GM18502 (cell line): ENCODE results near the gene SLC25A30.
"Not testable (repeated sequence)": the region's sequence is repeated elsewhere in the genome, so short reads cannot be mapped to it uniquely, and the experiment has no call there.

Source experiments
- ATAC-seq: cut with Tn5 transposase; IDR thresholded peaks from one replicate; pipeline ENCODE4 v1.9.1; 2021; ENCODE audit warnings: mild to moderate bottlenecking; ENCODE audit not compliant: unreplicated experiment, poor library complexity

Gene SLC25A30

DNA sequence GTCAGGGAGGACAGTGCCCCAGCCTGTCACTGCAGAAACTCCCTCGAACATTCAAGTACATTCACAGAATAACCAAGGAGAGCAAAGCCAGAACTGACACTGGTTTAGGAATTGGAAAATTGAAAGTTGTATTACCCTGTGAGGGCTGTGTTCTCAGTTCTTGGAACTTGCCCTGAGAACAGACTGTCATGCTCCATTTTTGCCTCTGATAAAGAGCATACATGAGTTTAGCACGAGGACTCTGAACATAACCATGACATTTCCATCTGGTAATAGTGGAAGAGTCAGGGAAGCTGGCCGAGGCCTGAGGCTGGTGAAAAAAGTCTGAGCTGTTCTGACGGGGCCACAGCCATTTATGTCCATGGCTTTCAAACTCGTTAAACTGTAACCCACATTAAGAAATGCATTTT is 15.2 kb upstream of the SLC25A30 start:
- ATAC-seq = no peak

DNA sequence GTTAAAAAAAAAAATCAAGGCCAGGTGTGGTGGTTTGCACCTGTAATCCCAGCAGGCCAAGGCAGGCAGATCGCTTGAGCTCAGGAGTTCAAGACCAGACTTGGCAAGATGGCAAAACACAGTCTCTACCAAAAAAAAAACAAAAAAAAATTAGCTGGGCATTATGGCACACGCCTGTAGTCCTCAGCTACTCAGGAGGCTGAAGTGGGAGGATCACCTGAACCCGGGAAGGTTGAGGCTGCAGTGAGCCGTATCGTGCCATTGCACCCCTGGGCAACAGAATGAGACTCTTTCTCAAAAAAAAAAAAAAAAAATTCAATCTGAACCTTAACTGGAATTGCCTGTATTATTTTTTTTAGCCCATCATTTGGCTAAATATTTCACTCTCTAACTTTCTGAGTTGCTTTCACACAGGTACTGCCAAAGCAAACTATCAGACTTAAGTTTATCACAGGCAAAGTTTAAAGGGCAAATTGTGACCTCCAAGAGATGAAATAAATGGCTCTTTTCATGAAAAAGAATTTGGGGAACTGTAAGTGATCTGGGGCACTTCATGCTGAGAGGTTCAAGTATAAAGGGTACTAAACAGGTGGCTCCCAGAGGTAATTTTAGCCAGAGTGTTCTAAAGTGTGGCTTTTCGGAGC is 14.7 kb upstream of the SLC25A30 start:
- no peak for ATAC-seq

DNA sequence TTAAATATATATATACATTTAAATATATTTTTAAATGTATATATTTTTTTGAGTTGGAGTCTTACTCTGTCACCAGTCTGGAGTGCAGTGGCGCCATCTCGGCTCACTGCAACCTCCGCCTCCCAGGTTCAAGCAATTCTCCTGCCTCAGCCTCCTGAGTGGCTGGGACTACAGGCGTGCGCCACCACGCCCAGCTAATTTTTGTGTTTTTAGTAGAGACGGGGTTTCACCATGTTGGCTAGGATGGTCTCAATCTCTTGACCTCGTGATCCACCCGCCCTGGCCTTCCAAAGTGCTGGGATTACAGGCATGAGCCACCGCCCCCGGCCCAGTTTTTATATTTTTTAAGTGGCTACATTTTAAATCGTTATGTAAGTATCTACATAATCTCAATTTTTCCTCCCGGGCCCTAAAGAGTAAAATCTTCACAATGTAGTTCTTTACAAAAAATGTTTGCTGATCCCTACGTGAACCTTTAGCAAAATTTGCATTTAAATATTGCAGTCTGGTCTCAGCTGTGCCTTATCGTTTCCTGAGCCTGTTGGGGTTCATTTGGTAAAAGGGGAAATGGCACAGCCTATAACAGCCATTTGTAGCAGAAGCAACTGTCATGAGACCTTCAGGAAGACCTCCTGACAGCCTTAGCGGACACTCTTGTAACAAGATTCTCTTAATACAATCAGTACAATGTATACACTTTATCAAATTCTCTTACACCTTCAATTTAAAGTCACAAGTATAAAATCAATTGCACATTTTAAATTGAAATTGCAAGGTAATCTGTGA is 8.1 kb upstream of the SLC25A30 start:
- ATAC-seq = not testable (repeated sequence)

DNA sequence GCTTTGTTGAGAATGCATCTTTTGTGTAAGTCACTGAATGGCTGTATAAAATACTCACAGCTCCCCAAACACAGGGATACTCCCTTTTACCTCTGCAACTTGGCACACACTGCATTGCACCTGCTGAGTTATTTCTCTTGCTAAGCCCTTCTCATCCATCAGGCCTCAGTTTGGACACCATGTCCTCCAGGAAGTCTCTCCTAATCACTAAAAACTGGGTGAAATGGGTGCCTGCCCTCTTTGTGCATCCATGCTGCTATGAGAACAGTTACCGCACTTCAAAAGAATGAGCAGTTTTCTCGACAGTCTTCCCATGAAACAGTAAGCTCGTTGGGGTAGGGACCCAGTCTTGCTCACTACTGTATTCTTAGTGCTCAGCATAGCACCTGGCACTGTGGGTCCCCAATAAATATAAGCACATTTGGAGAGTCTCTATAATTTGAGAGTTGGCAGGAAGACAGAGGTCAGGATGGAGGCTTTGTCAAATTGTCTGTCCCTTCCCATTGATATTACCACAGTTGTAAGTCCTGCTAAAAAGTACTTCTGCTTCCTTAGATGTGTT is 4.6 kb upstream of the SLC25A30 start:
- no peak for ATAC-seq

DNA sequence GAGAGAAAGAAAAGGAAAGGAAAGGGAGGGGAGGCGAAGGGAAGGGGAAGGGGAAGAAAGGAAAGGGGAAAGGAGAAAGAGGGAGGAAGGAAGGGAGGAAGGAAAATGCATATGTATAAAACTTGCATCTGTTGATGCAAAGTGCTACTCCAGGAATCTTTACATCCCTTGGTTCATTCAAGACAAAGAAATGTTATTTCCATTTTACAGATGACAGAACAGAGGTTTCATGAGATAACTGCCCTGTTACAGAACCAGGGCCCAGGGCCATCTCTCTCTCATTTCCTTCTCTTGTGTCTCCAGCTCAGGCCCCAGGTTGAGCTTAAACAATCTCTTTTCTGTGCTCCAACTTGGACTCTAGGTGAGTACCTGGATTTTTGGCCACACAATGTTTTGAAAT is 1.8 kb upstream of the SLC25A30 start:
- no peak for ATAC-seq

DNA sequence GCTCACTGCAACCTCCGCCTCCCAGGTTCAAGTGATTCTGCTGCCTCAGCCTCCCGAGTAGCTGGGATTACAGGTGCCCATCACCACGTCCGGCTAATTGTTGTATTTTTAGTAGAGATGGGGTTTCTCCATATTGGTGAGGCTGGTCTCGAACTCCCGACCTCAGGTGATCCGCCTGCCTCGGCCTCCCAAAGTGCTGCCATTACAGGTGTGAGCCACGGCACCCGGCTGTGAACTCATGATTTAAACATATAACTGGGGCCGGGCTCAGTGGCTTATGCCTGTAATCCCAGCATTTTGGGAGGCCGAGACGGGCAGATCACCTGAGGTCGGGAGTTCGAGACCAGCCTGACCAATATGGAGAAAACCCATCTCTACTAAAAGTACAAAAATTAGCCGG is 1.2 kb upstream of the SLC25A30 start:
- not testable (repeated sequence) for ATAC-seq

DNA sequence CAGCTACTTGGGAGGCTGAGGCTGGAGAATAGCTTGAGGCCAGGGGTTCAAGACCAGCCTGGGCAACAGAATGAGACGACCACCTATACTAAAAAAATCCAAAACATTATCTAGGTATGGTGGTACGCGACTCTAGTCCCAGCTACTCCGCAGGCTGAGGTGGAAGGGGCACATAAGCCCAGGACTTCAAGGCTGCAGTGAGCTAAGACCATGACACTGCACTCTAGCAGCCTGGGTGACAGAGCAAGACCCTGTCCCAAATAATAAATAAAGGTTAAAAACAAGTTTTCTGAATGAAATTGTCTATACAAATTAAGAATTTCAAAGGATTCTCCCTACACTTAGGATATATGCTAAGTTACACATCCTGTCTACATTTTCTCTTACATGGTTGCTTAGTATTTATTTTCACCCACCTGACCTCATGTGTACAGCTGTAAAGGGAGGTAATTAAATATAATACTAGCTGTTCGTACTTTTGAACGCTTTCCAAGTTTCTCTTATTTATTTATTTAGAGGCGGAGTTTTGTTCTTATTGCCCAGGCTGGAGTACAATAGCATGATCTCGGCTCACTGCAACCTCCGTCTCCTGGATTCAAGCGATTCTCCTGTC is 1.6 kb downstream of the SLC25A30 start:
- no peak for ATAC-seq

DNA sequence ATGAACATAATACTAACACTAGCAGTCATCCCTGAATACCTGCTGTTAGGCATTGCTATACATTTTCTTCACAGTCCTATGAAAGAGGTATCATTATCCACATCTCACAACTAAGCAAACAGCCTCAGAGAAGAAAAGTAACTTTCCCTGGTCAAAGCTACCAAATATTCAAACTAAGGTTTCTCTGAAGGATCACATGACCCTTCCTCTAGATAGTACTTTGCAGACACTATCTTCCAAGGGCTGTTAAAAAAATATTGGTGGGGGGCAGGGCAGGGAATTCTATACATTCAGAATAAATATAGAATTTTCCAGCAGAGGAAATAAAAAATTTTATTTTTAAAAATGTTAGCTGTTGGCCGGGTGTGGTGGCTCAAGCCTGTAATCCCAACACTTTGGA is 3.1 kb downstream of the SLC25A30 start:
- ATAC-seq = no peak

DNA sequence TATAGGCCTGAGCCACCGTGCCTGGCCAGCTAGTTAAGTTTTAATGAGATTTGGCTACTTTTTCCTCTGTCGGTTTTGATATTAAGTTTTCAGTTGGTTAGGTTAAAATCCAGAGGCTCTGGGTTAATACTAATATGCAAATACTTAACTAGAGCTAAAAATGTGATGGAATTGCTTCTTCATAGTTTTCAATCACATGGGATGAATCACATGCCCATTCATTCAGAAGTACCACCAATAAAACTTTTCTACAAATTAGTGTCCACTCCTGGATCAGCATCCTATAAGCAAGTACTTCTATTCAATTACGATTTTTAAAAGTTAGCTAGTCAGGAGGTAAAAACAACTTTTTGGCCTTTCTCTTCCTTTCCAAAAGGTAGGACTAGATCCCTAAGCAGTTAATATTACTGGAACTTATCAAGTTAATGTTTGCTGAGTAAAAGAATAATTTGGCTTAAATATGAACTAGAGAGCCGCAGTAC is 4.3 kb downstream of the SLC25A30 start:
- no peak for ATAC-seq

DNA sequence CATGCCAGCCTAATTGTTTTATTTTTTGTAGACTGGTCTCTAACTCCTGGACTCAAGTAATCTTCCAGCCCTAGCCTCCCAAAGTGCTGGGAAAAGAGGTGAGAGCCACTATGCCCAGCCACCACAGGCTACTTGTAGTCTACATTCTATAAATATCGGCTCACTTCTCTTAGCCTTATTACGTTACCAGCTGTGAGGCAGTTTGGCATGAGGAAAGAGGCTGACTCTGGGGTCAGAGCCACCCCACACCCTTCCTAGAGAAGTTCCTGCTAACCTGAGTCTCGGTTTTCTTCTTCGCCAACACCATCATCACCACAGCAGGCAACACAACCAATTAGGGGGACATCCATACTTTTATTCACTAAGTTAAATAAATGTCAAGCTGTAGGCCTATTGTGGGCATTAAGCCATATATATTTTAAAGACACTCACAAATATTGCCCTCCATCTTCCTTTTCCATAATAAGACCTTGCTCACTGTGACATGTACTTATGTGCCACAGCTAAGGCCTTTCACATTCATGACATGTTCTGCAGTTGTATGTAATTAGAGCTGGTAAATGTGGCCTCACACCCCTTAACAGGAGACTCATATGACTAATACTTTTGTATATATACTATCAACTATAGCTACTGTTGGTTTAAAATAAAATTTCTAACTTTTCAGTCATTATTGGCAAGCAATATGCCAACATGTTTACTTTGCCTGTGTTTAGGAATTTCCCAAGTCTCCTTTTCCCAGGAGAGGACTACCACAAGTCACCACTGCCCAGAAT is 5.7 kb downstream of the SLC25A30 start:
- no peak for ATAC-seq

DNA sequence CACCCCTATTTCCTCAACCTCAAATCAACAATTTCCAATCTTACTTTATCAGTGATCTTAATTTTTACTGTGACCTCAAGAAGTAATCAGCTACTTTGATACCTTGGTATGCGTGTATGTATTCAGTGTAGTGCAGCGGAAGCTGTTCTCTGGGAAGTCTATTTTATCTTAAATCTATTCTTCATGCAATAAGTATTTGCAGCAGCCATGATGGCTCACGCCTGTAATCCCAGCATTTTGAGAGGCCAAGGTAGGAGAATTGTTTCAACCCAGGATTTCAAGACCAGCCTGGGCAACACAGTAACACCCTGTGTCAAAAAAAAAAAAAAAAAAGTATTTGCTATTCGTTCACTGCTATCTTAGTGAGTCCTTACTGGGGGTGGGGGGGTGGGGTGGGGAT is 6.5 kb downstream of the SLC25A30 start:
- ATAC-seq = no peak

DNA sequence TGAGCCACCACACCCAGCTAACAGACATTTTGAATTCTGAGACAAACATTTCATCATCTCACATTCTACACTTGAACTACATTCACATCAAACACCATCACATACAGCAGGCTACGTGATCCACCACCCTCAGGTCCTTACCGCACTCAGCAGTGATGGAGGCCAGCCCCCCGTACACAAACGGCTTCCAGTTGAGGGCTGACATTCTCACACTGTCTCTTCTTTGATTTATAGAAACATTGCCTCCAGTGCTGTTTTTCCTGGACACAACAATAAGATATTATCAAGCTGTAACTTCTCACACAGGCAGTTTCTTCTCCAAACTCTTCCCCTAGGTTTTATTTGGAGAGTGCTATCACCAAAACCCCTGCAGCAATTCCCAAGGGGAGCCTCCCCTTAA is 7.0 kb downstream of the SLC25A30 start:
- ATAC-seq = no peak

DNA sequence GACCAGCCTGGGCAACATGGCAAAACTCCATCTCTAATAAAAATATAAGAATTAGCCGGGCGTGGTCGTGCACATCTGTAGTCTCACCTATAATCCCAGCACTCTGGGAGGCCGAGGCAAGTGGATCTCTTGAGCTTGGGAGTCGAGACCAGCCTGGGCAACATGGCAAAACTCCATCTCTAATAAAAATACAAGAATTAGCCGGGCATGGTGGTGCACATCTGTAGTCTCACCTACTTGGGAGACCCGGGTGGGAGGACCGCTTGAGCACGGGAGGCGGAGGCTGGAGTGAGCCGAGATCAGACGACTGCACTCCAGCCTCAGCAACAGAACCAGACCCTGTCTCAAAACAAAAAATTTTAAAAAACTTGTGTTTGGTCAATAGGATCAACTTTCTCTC is 7.7 kb downstream of the SLC25A30 start:
- no peak for ATAC-seq

DNA sequence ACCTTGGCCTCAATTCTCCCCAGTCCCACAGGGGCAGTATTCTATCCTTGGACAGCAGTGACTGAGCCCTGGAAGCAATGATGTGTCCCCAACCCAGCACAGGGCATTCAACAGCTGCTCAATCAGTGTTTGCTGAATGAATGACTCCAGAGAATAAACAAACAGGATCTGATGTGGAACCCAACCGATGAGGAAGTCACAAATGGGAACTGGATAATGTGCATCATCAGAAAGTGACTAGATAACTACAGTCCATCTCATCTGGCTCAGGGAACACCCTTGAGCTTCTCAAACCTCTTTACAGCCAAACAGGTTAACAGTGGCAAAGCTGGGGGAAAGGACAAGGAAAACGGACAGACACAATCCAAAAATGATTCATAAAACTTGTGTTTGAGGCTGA is 8.2 kb downstream of the SLC25A30 start:
- ATAC-seq = no peak

DNA sequence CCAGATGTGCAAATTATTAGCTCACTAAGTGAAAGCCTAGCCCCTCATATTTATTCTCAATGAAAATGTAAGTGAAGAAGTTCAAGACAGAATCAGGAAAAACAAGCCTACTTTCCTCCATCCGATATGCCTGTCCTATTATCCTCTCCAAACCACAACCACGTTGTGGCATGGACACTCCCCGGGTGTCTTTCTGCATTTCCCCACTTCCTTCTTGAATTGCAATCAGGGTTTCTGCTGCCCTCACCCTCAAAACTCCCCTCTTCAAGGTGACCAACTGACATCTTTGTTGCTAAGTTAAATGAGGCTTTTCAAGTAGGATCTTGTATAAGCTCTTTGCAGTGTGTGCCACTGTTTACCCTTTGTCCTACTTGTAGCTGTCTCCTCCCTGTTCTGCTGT is 11.8 kb downstream of the SLC25A30 start:
- no peak for ATAC-seq

DNA sequence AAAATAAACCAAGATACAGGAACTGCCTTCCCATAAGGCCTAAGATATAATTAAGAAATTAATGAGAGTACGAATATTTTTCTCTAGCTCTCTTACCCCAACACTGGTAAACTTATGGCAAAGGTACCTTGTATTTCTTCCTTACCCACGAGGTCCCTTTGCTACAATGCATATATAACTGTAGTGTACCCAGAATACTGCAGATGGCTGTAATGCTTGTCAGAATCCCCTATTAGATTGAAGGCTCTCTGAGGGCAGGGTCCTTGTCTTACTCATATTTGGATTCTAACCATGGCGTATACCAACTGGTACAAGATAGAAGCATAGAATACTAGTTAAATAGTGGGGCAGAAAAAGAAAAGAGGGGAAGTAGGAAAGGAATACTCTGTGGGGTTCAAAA is 15.1 kb downstream of the SLC25A30 start:
- ATAC-seq = no peak

DNA sequence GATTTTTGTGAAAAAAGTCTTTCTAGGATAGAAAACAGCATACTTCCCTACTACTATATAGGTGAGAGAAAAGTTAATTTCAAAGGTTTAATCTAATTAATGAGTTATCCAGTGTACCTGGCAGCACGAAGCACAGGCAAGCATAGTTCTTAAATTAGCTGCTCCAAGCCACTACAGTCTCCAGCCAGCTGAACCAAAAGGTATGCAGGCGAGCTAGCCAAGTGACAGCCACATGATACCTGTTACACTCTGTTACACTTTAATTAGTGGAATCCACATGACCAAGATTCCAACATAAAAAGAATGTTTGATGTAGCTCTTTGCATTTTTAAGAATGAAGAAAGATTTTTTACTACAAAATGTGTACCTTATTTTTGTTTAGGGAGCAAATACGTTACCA is 15.5 kb downstream of the SLC25A30 start:
- ATAC-seq = no peak

DNA sequence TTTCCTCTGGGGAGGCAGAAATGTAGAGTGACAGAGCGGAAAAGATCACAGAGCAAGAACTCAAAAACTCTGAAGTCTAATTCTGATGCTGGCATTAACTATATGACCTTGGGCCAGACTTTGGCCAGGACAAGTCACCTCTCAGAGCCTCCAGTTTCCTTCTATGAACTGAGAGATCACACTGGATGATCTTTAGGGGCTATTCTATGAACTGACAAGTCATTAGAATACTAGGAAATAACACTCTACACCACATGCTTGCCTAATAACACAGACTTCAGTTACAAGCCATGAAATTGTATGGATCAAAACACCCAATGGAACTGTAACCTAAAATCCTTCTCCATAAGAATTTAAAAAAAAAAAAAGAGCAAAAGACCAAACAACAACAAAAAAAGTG is 16.9 kb downstream of the SLC25A30 start:
- ATAC-seq = no peak

DNA sequence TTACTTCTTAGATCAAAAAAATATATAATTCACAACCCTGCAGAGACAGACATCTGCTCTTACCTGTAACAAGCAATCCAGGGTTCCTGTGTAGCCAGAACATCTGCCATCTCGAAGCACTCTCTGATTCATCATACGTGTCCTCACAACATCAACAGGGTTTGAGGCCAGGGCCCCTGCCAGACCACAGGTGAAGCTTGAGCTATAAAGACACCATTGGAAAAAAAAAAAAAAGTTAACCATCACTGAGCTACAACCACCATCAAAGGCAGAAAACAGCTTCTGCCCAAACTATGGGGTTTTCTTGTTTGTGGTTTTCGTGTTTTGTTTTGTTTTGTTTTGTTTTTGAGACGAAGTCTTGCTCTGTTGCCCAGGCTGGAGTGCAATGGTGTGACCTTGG is 19.3 kb downstream of the SLC25A30 start:
- ATAC-seq = no peak

DNA sequence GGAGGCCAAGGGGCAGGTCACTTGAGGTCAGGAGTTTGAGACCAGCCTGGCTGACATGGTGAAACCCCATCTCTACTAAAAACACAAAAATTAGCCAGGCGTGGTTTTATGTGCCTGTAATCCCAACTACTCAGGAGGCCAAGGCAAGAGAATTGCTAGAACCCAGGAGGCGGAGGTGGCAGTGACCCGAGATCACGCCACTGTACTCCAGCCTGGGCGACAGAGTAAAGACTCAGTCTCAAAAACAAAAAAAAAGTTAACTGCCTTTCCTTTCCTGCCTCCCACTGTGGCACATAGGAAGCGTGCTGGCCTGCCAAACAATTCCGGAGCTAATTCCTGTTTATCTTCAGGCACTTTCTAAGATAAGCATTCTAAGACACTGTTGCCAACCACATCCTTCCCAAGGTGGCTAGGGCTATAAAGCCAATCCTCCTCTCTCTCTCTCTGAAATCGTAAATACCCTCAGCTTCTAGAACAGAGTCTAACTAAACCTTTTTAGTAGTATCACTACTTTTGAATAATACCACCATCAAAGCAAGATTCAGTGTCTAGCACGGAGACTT is 21.6 kb downstream of the SLC25A30 start:
- no peak for ATAC-seq
